ENCODE data around the gene RRP12.

RRP12 gene

GRCh38 chr10:97332591-97333350, 68.4 kb downstream of the RRP12 start:
- TF ChIP-seq TCF12 (IDR thresholded peaks at IDR 0.05; ENCODE audit: low read depth) (no peak), EP300 (IDR thresholded peaks at IDR 0.05; ENCODE audit: borderline replicate concordance) (no peak)

GRCh38 chr10:97331153-97331703, 69.9 kb downstream of the RRP12 start:
- no peak for TF ChIP-seq ZBTB7A (IDR thresholded peaks at IDR 0.05; ENCODE audit: low read depth)
- TF ChIP-seq TAF1 (IDR thresholded peaks at IDR 0.05; ENCODE audit: low read depth), result no peak
- no peak for TF ChIP-seq TCF12 (IDR thresholded peaks at IDR 0.05; ENCODE audit: low read depth)
- TF ChIP-seq RAD21 (IDR thresholded peaks at IDR 0.05; ENCODE audit: low read depth), result no peak
- TF ChIP-seq CEBPB (IDR thresholded peaks at IDR 0.05), result no peak
- no peak for TF ChIP-seq USF1 (IDR thresholded peaks at IDR 0.05)
- no peak for TF ChIP-seq EP300 (IDR thresholded peaks at IDR 0.05; ENCODE audit: borderline replicate concordance)
- TF ChIP-seq YY1 (IDR thresholded peaks at IDR 0.05; ENCODE audit: low read depth), result no peak
- no peak for TF ChIP-seq MAX (IDR thresholded peaks at IDR 0.05)
- no peak for TF ChIP-seq FOXM1 (IDR thresholded peaks at IDR 0.05; ENCODE audit: borderline replicate concordance, low read depth)
- no peak for TF ChIP-seq TEAD4 (IDR thresholded peaks at IDR 0.05)
- no peak for TF ChIP-seq REST (IDR thresholded peaks at IDR 0.05; ENCODE audit: low read depth)
- no peak for TF ChIP-seq EGR1 (IDR thresholded peaks at IDR 0.05)
- no peak for TF ChIP-seq NFIC (IDR thresholded peaks at IDR 0.05)
- TF ChIP-seq CREB1 (IDR thresholded peaks at IDR 0.05; ENCODE audit: low read depth), result no peak

GRCh38 chr10:97329766-97330165, 71.4 kb downstream of the RRP12 start:
- TF ChIP-seq CREB1 (IDR thresholded peaks at IDR 0.05; ENCODE audit: low read depth) (no peak), YY1 (IDR thresholded peaks at IDR 0.05; ENCODE audit: low read depth) (no peak), MAX (IDR thresholded peaks at IDR 0.05) (no peak), NFIC (IDR thresholded peaks at IDR 0.05) (no peak), FOXM1 (IDR thresholded peaks at IDR 0.05; ENCODE audit: borderline replicate concordance, low read depth) (no peak), RAD21 (IDR thresholded peaks at IDR 0.05; ENCODE audit: low read depth) (no peak), REST (IDR thresholded peaks at IDR 0.05; ENCODE audit: low read depth) (no peak), TEAD4 (IDR thresholded peaks at IDR 0.05) (no peak), TAF1 (IDR thresholded peaks at IDR 0.05; ENCODE audit: low read depth) (no peak), EP300 (IDR thresholded peaks at IDR 0.05; ENCODE audit: borderline replicate concordance) (no peak), EGR1 (IDR thresholded peaks at IDR 0.05) (no peak), TCF12 (IDR thresholded peaks at IDR 0.05; ENCODE audit: low read depth) (no peak), USF1 (IDR thresholded peaks at IDR 0.05) (no peak), ZBTB7A (IDR thresholded peaks at IDR 0.05; ENCODE audit: low read depth) (no peak), CEBPB (IDR thresholded peaks at IDR 0.05) (no peak)

- TF ChIP-seq TAF1 (IDR thresholded peaks at IDR 0.05; ENCODE audit: low read depth) (no peak), NFIC (IDR thresholded peaks at IDR 0.05) (no peak), ZBTB7A (IDR thresholded peaks at IDR 0.05; ENCODE audit: low read depth) (no peak), FOXM1 (IDR thresholded peaks at IDR 0.05; ENCODE audit: borderline replicate concordance, low read depth) (no peak), TEAD4 (IDR thresholded peaks at IDR 0.05) (no peak), USF1 (IDR thresholded peaks at IDR 0.05) (no peak), CREB1 (IDR thresholded peaks at IDR 0.05; ENCODE audit: low read depth) (no peak), RAD21 (IDR thresholded peaks at IDR 0.05; ENCODE audit: low read depth) (no peak), EGR1 (IDR thresholded peaks at IDR 0.05) (no peak), EP300 (IDR thresholded peaks at IDR 0.05; ENCODE audit: borderline replicate concordance) (no peak), MAX (IDR thresholded peaks at IDR 0.05) (no peak)
These were observed 72.3 kb downstream of the RRP12 start for GRCh38 chr10:97328646-97329453.
